ENCODE data around the gene VRK3.

DNA sequence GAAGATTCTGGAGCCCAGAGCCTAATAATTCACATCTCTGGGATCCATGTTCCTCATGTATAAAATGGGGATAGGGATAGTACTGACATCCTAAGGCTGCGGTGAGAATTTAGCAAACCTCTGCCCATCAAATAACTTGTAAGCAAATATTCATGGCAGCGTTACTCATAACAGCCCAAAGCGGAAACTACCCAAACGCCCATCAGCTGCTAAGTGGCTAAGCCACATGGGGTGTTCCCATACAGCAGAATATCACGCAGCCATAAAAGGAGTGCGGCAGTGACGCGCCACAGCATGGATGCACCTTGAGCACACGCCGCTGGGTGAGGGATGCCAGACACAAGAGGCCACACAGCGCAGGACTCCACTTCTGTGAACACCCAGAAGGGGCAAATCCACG, 19.7 kb downstream of the VRK3 start:
- TF ChIP-seq CTCF (IDR thresholded peaks at IDR 0.05) (no peak), ATF2 (CRISPR knock-in tag; IDR thresholded peaks at IDR 0.05; ENCODE audit: borderline replicate concordance, low read depth) (no peak), MAX (CRISPR knock-in tag; IDR thresholded peaks at IDR 0.05) (no peak), CREB1 (CRISPR knock-in tag; IDR thresholded peaks at IDR 0.05) (no peak), ZBTB43 (CRISPR knock-in tag; IDR thresholded peaks at IDR 0.05) (no peak), PREB (CRISPR knock-in tag; IDR thresholded peaks at IDR 0.05; ENCODE audit: borderline replicate concordance) (no peak), TEAD4 (CRISPR knock-in tag; IDR thresholded peaks at IDR 0.05) (no peak), ZNF121 (CRISPR knock-in tag; IDR thresholded peaks at IDR 0.05) (no peak), ZNF425 (CRISPR knock-in tag; conservative IDR thresholded peaks at IDR 0.05) (no peak), USF1 (CRISPR knock-in tag; IDR thresholded peaks at IDR 0.05) (no peak), SP1 (CRISPR knock-in tag; conservative IDR thresholded peaks at IDR 0.05) (no peak), MYBL2 (CRISPR knock-in tag; IDR thresholded peaks at IDR 0.05) (no peak), MXD4 (CRISPR knock-in tag; IDR thresholded peaks at IDR 0.05; ENCODE audit: borderline replicate concordance) (no peak)
- TF ChIP-seq, protein P1, sequence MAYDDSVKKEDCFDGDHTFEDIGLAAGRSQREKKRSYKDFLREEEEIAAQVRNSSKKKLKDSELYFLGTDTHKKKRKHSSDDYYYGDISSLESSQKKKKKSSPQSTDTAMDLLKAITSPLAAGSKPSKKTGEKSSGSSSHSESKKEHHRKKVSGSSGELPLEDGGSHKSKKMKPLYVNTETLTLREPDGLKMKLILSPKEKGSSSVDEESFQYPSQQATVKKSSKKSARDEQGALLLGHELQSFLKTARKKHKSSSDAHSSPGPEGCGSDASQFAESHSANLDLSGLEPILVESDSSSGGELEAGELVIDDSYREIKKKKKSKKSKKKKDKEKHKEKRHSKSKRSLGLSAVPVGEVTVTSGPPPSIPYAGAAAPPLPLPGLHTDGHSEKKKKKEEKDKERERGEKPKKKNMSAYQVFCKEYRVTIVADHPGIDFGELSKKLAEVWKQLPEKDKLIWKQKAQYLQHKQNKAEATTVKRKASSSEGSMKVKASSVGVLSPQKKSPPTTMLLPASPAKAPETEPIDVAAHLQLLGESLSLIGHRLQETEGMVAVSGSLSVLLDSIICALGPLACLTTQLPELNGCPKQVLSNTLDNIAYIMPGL (CRISPR knock-in tag; IDR thresholded peaks at IDR 0.05) = no peak

Measured in WTC11 (cell line).